GM21423 (cell line): ENCODE measurements around the gene GATA5.

ENCODE experiments used
- ATAC-seq: cut with Tn5 transposase; IDR thresholded peaks from one replicate; pipeline ENCODE4 v1.9.1; 2021; ENCODE audit warnings: mild to moderate bottlenecking, moderate library complexity; ENCODE audit not compliant: unreplicated experiment

GATA5 gene

DNA sequence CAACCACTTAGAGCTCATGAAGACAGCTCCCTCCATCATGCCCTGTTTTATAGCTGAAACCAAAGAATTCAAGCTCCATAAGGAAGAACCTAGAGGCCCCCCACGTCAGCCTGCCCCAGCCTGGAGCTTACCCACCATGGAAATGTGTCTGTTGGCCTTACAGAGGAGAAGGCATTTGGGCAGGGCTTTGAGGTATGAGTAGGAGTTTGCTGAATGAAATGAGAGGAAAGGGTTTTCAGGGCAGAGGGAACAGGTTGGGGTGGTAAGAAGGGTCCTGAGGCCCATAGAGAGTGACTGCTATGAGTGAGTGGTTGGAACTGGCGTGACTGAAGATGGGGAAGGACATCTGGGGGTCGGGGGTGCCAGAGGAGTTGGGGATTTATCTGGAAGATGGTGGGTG lies 12.7 kb upstream of the GATA5 start:
- no peak for ATAC-seq

DNA sequence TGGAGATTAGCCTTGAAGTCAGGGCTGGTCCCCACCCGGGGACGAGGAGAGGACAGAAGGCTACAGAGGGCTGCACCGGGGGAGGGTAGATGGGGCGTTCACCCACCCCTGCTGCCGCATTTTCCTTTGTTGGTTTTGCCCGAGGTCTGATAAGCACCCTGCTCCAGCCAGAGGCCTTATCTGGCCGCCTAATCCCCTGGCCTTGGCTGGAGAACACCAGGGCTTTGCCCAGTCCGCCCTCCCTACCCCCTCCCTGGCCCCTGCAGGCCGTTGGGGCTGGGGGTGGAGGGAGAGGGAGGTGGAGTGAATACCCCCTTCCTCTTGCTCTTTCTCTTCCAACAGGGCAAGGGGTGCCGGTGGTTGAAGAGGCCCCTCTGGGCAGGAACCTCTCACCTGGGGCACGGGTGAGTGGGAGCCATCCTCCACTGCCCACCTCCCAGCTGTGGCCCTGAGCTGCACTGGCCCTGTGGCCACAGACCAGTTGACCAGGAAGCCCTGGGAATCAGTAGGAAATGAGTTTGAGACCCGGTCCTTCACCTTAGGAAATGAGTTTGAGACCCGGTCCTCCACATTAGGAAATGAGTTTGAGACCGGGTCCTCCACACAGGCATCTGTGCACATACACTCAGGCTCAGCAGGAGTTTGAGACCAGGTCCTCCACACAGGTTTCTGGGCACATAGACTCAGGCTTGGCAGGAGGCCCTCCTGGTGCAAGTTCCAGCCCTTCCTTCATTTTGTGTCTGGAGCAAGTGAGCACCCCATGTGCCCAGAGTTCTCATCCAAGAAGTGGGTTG lies 12.0 kb upstream of the GATA5 start:
- no peak for ATAC-seq

DNA sequence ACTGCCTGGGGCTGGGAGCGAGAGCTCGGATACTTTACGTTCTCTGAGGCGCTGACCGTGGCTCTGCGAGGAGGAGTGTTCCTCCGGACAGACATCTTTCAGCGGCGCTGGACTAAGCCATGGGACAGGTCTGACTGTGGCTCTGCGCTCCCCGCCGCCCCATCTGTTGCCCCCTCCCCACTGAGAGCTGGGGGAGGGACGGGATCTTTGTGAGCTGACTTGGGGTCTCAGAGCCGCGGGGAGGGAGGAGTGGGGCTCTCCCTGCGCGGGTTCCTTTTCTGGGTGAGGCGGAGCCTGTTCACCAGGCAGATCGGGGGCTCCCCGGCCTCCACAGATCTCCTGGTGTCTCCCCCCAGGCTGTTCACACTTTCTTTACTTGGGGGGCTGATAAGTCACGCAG lies 11.3 kb upstream of the GATA5 start:
- no peak for ATAC-seq

DNA sequence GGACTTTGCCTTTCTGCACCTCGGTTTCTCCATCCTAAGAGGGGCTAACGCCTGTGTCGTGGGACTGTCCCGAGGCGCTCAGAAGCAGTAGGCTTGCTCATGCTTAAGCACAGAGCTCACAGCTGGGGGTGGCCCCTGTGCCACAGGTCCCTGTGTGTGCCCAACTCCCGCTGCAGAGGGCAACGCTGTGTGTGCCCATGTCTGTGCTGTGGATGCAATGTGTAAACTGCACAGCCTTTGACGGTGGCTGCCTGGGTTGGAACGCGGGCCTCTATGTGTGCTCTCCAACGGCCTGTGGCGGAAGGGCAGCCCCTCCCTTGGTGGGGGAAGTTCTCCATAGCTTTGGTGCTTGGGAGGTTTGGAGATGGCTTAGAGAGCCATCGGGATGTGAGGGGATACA lies 10.7 kb upstream of the GATA5 start:
- no peak for ATAC-seq

DNA sequence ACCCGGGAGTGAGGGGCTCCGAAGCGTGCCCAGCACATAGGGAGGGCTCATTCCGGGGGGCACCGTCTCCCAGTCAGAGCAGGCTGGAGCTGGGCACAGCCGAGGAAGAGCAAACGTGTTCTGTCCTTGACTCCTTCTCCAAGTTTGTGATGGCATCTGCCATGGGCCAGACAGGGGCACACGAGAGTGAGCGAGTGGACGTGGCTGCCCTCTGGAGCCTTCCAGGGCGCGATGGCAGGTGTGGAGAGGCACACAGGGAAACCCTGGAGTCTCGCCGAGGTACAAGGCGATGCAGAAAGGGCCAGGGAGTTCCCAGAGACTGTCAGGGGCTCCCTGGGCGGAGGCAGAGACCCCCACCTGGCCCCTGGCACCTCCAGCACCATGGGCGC lies 9.9 kb upstream of the GATA5 start:
- no peak for ATAC-seq

DNA sequence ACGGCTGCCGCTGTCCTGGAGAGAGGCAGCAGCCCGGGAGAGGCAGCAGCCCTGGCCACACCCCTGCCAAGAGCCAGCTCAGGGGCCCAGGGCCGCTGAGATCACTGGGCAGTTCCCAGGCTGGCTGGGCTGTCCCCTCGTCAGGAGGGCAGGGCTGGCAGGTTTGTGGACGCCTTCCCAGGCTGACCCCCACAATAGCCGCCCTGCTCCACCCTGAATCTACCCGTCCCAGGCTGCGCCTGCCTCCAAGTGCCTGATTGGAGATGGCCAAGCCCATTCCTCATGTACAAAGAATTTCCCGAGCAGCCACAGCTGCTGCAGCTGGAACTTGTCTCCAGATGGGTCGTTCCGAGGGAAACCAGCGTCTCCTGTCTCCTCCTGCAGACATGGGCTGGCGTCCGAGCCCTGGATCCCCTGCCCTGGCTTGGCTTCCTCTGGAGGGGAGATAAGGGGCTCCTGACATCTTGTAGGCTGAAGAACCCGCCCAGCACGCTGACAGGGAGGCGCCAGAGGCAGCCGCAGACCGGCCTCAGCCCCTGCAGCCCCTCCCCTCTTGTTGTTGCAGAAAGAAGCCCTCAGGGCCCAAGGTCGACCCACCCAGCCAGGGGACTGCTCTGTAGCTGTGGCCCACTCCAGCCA lies 9.4 kb upstream of the GATA5 start:
- ATAC-seq = no peak

DNA sequence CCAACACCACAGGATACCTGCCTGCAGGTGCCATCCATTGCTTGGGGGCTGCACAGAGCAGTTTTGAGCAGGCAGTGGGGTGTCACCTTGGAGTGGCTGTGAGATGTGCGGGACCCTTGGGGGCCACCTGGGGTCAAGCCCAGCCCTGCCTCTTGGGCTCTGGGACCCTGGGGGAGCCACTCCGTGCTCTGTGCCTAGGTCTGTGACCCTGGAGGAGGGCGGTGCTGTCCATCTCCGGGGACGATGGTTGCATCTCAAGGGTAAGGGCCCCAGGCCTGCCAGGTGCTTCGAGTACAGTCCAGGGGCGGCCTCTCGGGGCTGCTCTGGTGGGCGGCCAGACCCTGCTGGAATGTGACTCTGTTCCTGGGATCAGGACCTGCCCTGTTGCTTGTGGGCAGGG lies 8.7 kb upstream of the GATA5 start:
- no peak for ATAC-seq

DNA sequence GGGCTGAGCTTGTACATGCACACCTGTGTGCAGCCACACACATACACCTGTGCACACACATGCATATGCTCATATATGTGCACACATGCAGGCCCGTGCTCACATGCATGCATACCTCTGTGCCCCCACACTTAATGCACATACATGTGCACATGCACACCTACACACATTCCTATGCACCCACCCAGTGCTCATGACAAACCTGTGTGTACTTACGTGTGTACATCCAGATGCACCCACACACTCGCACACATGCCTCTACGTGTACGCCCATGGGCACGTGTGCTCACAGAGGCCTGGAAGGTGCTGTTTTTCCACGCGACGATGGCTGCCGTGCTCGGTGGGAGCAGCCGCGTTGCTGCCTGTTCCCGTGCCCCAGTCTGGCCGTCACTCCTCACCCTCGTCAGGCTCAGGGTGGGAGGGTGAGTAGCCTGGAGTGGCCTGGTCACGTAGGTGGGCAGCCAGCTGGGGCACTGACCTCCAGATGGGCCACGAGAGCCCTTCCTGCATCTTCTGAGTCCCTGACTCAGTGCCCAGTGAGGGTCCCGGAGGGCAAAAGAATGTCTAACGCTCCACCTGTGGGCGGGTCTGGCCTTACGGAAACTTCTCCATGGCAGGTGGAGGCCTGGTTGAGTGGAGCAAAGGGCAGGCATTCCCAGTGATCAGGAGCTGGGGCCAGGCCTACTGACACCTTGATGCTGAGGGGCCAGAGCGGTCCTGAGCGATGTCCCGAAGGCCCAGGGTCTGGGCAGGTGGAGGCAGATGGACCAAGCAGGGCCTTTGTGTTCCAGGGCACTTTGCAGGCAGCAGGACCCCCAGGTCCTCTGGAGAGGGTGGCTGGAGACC lies 8.0 kb upstream of the GATA5 start:
- no peak for ATAC-seq

DNA sequence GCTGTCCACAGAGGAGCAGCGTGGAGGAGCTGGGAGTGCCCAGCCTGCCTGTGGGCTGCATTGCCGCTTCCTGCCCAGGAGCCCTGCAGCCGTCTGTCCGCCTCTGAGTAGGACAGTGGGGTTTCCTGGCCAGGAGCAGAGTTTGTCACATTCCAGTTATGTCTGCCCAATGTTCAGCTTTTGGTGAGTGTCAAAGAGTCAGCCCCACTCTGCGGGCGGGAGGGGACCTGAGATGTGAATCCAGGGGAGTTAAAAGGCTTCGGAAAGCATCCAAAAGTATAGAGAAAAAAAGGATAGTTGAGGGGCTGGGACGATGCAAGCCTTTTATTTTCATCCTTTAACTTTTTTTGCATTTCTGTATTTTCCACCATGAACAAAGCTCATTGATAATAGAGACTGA lies 7.2 kb upstream of the GATA5 start:
- no peak for ATAC-seq

DNA sequence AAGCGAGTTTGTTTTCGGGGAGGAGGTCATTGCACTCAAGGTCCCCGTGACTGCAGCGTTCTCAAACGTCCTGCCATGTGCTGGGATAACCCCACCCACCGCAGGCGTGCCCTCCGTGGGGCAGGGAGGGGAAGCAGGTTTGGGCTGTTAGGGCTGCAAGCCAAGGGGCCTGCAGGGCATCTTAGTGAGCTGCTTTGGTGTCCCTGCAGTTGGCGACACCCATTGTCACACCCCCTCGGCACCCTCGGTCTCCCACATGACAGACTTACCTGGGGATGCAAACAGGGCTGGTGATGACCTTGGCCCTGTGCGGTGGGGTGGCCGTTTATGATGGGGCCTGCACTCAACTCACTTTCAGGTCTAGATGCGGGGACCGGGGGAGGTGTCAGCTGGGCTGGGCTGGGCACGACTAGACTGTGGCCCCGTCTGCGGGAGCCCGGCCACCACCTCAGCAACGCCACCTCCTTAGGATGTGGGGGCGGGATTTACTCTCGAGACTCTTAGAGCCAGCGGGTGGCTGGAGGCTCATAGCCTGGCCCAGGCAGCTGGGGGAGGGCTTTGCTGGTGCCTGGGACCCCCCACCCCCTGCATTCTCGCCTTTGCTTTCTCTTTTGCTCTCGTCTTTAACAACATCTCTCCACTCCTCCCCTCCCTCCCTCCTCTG lies 6.5 kb upstream of the GATA5 start:
- no peak for ATAC-seq

DNA sequence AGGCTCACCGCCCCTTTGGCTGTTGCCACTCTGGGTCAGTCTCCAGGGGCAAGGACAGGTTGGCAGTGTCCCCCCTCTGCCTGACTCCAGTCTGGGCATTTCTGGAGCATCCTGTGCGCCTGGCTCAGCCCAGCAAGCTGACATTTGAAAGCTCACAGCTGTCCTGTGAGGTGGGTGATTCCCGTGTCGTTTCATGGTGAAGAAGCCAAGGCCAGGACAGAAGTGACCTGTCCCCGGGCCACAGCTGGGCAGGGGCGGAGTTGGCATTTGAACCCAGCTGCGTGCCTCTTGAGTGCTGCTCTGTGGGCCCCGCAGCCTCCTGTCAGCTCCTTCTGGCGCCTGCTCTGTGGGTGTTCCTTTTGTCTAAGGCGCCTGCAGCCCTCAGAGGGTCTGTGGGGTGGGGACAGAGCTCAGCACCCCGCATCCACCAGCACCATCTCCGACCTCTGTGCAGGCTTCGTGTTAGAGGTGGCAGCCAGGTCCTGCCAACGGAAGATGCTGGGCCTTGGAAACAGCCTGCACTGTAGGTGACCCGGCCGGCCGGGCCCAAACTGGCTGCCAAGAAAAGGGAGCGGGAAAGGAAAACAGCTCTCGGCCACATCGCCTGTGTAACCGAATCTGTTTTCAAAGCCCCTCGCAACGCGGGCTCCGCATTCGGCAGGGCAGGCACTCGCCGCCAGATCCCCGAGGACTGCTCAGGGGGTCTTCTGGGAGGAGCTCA lies 5.8 kb upstream of the GATA5 start:
- no peak for ATAC-seq

DNA sequence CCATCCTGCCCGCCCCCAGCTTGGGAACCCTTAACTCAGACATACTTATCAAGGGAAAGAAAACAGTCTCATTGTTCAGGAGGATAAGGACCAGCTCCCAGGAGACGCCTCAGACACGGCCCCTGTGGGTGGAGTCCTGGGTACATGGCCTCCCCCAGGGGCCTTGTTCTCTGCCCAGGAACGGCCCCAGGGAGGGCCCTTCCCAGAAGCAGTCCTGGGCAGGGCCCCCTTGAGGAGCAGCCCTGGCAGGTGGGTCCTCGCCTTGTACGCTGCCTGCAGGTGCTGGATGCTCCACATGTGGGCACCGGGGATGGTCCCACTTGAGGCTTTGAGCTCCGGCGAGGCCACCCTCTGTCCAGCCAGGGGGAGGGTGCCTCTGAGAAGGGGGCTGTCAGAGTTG lies 4.5 kb upstream of the GATA5 start:
- no peak for ATAC-seq

DNA sequence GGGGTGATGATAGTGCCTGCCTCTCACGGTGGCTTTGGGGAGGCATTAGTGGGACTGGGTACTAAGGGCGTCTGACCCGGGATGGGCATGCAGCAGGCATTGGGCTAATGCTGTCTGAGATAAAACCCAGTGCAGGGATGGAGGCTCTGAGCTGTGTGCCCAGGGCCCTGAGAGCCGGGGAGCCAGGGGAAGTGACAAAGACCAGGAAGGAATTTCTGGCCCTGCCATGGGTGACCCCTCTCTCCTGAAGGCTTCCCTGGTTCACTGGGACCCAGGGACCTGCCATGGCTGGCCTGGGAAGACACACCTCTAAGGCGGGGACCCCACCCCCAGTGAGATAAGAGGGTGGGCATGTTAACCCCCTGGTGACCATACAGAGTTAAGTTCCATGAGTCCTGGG lies 3.9 kb upstream of the GATA5 start:
- ATAC-seq = no peak

DNA sequence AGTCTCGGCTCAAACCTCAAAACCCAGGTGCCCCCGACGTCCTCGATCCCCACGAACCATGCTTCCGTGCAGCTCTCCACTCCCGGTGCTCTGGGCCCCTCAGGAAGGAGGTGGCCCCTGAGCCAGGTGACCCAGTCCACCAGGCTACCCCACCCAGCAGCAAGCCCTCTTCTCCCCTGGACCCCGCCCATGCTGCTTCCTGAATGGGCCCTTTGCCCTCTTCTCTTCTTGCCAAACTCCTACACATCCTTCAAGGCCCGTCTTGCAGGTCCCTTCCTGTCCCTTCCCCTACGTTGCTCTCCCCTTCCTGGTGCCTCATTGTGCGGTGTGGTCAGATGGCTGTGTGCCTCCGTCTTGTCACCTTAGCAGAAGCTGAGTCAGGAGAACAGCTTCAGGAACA lies 3.4 kb upstream of the GATA5 start:
- no peak for ATAC-seq

DNA sequence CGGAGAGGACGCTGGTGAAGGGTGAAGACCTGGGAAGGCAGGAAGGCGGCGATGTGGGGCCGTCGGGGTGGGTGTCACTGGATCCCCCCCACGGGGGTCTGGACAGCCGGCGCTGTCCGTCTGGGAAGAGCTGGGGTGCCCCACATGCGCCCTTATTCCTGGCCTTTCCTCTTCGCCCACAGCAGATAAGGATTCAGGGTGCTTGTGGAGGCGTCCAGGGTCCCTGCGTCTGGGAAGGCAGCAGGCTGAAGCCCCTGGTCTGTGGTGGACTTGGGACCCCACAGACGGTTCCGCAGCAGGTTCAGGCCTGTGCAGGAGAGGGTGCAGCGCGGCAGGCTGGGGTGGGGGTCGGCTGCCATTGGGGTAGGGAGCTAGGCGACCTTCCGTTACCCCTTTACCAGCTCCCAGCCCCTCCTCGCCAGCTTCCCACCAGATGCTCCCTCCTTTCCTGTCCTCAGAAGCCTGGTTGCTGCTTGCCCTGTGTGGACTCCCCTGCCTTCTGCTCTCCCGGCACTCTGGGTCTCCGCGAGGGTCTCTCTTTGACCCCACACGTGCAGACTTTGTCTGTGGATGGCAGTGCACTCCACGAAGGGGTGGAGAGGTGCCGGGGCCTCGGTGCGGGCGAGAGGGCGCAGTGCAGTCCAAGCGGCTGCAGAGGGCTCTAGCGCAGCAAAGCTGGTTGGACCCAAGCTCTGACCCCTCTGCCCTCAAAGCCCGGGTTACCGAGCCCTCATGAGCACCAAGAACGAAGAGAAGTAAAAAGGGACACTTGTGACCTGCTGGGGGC lies 2.1 kb upstream of the GATA5 start:
- no peak for ATAC-seq

DNA sequence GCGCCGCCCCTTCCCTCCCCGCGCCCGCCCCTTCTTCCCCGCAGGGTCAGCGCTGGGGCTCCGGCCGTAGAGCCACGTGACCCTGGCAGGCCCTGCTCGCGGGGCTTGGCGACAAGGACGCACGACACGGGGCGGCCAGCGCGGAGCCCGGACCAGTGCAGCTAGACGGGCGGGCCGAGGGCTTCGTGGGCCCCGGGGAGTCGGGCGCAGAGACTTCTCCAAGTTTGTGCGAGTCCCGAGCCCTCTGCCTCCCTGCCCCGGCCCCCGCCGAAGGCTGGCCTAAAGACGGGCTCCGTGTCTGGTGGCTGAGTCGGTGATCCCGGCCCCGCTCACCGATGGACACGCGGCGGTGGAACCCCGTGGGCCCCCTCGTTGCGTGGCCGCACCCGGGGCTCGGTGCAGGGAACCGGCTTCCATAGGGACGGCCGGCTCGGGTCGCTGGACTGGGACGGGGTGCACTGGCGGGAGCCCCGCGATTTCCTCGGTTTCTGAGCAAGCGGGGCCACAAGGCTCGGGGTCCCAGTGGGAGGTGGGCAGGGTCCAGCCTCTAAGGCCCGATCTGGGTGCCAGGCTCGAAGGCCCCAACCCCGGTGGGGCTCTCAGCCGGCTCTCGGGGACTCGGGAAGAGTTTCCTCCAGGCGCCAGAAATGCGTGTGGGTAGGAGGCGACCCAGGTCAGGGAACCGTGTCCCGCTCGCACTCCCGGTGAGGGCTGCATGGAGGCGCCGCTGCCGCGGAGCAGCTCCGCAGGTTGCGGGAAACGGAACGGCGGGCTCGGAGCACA lies 452 bp upstream of the GATA5 start:
- ATAC-seq = no peak

DNA sequence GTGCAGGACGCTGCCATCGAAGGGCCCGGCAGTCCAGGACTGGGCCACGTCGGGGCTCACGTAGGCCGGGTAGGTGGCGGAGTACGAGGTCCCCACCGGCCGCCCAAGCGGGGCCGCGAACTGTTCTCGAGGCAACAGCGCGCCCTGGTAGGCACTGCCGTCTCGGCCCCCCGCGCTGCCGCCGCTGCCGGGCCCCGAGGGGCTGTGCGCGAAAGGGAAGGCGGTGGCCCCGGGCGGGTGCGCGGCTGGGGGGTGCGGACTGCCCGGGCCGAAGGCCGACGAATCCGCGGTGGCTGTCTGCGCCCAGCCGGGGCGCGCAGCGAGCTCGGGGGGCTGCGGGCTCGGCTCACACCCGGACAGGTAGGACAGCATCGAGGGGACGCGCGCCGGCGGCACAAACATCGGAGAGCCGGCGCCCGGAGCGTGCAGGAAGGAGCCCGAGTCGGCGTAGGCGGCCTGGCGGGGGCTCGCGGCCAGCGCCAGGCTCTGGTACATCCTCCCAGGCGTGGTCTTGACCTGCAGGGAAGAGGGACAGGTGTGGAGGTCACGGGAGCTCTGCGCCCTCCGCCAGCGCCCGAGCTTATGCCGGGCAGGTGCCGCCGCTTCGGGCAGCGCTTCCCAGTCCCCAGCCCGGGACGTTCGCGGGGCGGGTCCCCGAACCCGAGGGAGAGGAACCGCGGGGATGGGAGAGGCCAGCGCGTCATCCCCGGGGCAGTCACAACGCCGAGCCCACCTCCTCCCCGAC lies 596 bp downstream of the GATA5 start:
- ATAC-seq = no peak

DNA sequence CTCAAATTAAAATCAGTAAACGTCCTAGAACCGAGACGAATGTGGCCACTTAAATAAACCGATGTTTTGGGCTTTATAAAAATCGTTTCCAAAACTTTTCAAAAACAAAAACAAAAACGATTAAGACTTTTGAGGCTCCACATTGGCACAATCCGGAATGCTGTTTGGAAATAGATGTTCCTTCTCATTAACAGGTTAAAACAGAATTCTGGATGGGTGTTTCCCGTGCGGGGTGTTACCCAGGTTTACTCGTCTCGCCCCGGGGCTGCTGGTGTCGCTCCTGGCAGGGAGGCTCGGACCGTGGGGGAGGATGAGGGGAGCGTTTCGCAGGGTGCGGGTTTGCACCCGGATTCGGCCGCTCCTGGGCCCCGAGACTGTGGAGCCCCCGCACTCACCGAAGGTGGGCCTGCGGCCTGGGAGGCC lies 1.2 kb downstream of the GATA5 start:
- ATAC-seq = no peak
